A549 treated with AZD2906 at 1 μM for 4 hours (cell line): ENCODE data around the gene CHST15. TPM values are rescaled to one million over a fixed set of nuclear protein-coding genes. Genes with fewer than 3 reads are reported as not detected.

Experiments
- total RNA-seq: library from RNA; stranded (reverse); fragments of 200-300 nt; extraction: Qiagen RNA extraction; gene quantifications from 5 replicates; pipeline ENCODE4 v1.2.3, GENCODE V29; 2022

CHST15 gene
- 6.6 to 7.8 TPM (median 7.1 TPM) in 5 replicates for total RNA-seq

GRCh38 chr10:124092860-124093773 lies at the start of gene CHST15:
Gene CHST15, minus strand, starts transcription at chr10:124093598. Its CDS starts 47,386 bp downstream, at chr10:124046212.

Other genes starting within 250 kb of the CHST15 start
- not detected in 5 replicates for gene CPXM2, start 201.8 kb downstream of the CHST15 start, total RNA-seq